ENCODE data around the gene TCF7. TPM values are rescaled to one million over a fixed set of nuclear protein-coding genes. Genes with fewer than 3 reads are reported as not detected.

TCF7 gene
- total RNA-seq, 1 donor, result 3.3 TPM

DNA sequence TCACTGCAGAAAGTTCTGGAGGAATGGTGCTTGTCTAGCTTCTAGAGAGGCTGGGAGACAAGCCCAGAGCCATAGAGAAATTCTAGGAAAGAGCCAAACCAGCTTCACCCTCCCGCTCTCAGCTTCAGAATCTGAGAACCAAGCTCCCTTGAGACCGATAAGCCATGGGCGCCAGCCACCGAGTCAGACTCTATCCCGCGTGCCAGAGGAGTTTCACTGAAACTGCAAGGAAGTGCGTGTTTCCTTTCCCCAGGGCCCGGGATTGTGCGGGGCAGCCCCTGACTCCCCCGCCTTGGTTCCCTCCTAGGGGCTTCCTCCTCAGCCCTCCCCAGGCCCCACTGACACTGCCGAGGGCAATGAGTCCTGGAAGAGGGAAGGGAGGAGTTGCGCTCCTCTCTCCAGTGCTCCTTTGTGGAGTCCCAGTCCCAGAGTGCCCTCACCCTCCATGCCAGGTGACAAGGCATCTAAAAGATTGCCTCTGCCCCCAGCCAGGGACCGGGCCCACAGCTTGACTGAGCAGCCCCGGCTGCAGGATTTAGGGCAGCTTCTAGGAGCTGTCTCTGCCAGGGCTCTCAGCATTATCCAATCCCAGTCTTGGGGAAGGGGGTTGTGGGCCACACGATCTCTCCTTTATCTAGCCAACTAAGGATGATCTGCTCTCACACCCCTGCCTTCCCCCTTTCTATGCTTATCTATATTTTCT lies 18.4 kb upstream of the TCF7 start:
- Histone ChIP-seq H3K4me1 (ENCODE audit: insufficient read depth, low read length) (peaks cover 16% of the 10 kb centered on the region), H2AFZ (ENCODE audit: low read length) (no peak overlapping the region), H3K36me3 (ENCODE audit: insufficient read depth, low read length) (no peaks in the 10 kb centered on the region), H3K4me3 (ENCODE audit: insufficient read depth, low read length) (no peak overlapping the region), H3K4me2 (ENCODE audit: insufficient read depth, low read length) (no peak overlapping the region), H3K79me2 (ENCODE audit: insufficient read depth, low read length) (no peaks in the 10 kb centered on the region), H3K27ac (ENCODE audit: low read depth, low read length) (no peak overlapping the region), H4K20me1 (ENCODE audit: insufficient read depth, low read length) (no peaks in the 10 kb centered on the region), H3K27me3 (ENCODE audit: insufficient read depth, low read length) (no peaks in the 10 kb centered on the region), H3K9me3 (ENCODE audit: low read depth, low read length) (no peaks in the 10 kb centered on the region)
- no peak for DNase-seq (ENCODE audit: insufficient read length, low spot score, missing footprints)
- TF ChIP-seq, protein P1, sequence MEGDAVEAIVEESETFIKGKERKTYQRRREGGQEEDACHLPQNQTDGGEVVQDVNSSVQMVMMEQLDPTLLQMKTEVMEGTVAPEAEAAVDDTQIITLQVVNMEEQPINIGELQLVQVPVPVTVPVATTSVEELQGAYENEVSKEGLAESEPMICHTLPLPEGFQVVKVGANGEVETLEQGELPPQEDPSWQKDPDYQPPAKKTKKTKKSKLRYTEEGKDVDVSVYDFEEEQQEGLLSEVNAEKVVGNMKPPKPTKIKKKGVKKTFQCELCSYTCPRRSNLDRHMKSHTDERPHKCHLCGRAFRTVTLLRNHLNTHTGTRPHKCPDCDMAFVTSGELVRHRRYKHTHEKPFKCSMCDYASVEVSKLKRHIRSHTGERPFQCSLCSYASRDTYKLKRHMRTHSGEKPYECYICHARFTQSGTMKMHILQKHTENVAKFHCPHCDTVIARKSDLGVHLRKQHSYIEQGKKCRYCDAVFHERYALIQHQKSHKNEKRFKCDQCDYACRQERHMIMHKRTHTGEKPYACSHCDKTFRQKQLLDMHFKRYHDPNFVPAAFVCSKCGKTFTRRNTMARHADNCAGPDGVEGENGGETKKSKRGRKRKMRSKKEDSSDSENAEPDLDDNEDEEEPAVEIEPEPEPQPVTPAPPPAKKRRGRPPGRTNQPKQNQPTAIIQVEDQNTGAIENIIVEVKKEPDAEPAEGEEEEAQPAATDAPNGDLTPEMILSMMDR (IDR thresholded peaks at IDR 0.05; ENCODE audit: extremely low read depth, low read depth, low read length), result no peak

DNA sequence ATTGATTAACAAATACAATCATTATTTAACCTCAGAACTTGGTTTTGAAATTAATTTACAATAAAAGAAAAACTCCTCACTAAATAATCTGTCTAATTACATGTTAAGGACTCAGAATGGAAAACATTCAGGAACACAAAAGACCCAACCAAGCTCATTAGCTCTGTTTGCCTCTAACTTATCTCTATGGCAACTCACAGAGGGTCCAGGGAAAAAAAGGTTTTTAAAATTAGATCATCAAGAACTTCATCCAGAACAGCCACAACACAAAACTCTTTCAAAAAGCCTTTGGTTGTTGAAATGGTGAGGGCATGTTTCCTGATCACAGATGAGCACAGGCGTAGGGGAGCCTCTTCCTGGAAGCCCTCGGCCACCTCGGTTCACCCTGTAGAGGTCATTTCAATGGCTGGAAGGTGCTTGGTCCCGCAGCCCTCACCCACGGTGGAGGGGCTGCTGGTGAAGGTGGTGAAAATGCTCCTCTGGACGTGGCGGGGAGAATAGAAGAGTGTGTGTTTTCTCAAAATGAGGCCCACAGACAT lies 17.2 kb upstream of the TCF7 start:
- Histone ChIP-seq H2AFZ (ENCODE audit: low read length) (no peak overlapping the region), H3K27me3 (ENCODE audit: insufficient read depth, low read length) (no peaks in the 10 kb centered on the region), H3K4me2 (ENCODE audit: insufficient read depth, low read length) (no peak overlapping the region), H3K27ac (ENCODE audit: low read depth, low read length) (no peak overlapping the region), H3K4me3 (ENCODE audit: insufficient read depth, low read length) (no peak overlapping the region), H3K36me3 (ENCODE audit: insufficient read depth, low read length) (no peaks in the 10 kb centered on the region), H3K9me3 (ENCODE audit: low read depth, low read length) (no peaks in the 10 kb centered on the region), H4K20me1 (ENCODE audit: insufficient read depth, low read length) (no peaks in the 10 kb centered on the region), H3K79me2 (ENCODE audit: insufficient read depth, low read length) (no peaks in the 10 kb centered on the region), H3K4me1 (ENCODE audit: insufficient read depth, low read length) (peaks cover 13% of the 10 kb centered on the region)
- peak; percentile 62 for DNase-seq (ENCODE audit: insufficient read length, low spot score, missing footprints)
- TF ChIP-seq, protein P1 (IDR thresholded peaks at IDR 0.05; ENCODE audit: extremely low read depth, low read depth, low read length), result no peak

DNA sequence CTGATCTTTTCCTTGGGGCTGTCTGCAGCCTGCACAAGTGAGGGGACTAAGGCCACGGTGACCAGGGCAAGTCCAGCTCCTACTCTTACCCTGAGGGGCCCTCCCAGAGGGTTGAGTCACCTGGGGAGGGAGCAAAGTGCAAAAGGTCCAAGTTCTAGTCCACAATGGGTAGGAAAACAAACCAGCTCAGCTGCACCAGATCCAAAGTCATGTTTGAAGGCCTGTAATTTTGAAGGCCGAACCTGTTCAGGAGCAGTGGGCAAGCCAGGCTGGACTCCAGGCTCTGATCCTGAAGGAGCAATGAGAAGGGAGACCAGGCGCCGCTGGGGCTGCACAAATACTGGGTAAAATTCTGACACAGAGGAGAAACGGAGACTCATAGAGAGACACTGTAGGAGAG lies 15.8 kb upstream of the TCF7 start:
- TF ChIP-seq, protein P1 (IDR thresholded peaks at IDR 0.05; ENCODE audit: extremely low read depth, low read depth, low read length), result no peak
- H3K27ac ChIP-seq (ENCODE audit: low read depth, low read length), result no peak overlapping the region
- H2AFZ ChIP-seq (ENCODE audit: low read length), result no peak overlapping the region
- H3K4me1 ChIP-seq (ENCODE audit: insufficient read depth, low read length), result peaks cover 13% of the 10 kb centered on the region
- peak; percentile 34 for DNase-seq (ENCODE audit: insufficient read length, low spot score, missing footprints)
- no peaks in the 10 kb centered on the region for H3K36me3 ChIP-seq (ENCODE audit: insufficient read depth, low read length)
- H4K20me1 ChIP-seq (ENCODE audit: insufficient read depth, low read length), result no peaks in the 10 kb centered on the region
- no peaks in the 10 kb centered on the region for H3K9me3 ChIP-seq (ENCODE audit: low read depth, low read length)
- H3K27me3 ChIP-seq (ENCODE audit: insufficient read depth, low read length), result no peaks in the 10 kb centered on the region
- no peak overlapping the region for H3K4me3 ChIP-seq (ENCODE audit: insufficient read depth, low read length)
- H3K79me2 ChIP-seq (ENCODE audit: insufficient read depth, low read length), result no peaks in the 10 kb centered on the region
- H3K4me2 ChIP-seq (ENCODE audit: insufficient read depth, low read length), result no peak overlapping the region

DNA sequence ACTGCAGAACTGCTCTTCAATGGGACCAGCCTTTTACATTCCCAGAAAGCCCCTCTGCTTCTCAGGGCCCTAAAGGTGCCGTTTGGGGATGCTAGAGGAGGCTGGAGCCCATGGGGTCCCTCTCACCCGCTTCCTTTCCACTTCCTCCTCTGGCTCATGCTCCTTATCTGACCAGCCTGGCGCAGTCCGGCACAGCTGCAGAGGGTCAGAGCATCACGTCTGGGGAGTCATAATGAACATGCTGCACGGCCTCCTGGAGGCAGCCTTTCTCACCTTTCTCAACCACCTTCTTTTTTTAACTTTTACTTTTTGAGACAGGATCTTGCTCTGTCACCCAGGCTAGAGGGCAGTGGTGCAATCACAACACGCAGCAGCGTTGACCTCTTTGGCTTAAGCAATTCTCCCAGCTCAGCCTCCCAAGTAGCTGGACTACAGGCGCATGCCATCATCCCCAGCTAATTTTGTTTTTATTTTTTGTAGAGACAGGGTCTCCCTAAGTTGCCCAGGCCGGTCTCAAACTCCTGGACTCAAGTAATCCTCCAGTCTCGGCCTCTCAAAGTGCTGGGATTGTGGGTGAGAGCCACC lies 15.1 kb upstream of the TCF7 start:
- H3K4me3 ChIP-seq (ENCODE audit: insufficient read depth, low read length), result no peak overlapping the region
- no peak overlapping the region for H3K4me2 ChIP-seq (ENCODE audit: insufficient read depth, low read length)
- no peaks in the 10 kb centered on the region for H3K27me3 ChIP-seq (ENCODE audit: insufficient read depth, low read length)
- no peak overlapping the region for H3K27ac ChIP-seq (ENCODE audit: low read depth, low read length)
- H3K9me3 ChIP-seq (ENCODE audit: low read depth, low read length), result no peaks in the 10 kb centered on the region
- no peaks in the 10 kb centered on the region for H3K36me3 ChIP-seq (ENCODE audit: insufficient read depth, low read length)
- no peaks in the 10 kb centered on the region for H4K20me1 ChIP-seq (ENCODE audit: insufficient read depth, low read length)
- peaks cover 13% of the 10 kb centered on the region for H3K4me1 ChIP-seq (ENCODE audit: insufficient read depth, low read length)
- no peak overlapping the region for H2AFZ ChIP-seq (ENCODE audit: low read length)
- H3K79me2 ChIP-seq (ENCODE audit: insufficient read depth, low read length), result no peaks in the 10 kb centered on the region
- peak; percentile 27 for DNase-seq (ENCODE audit: insufficient read length, low spot score, missing footprints)
- TF ChIP-seq, protein P1 (IDR thresholded peaks at IDR 0.05; ENCODE audit: extremely low read depth, low read depth, low read length), result no peak
